Vagina (tissue), 2 donors: ENCODE measurements around the gene EFCAB11.

ENCODE experiments used
- POLR2A ChIP-seq, 2 donors: fragments of 450-650 bp; IDR thresholded peaks; one replicate each; pipeline ENCODE4 v1.6.1; 2017; ENCODE audit warnings: antibody characterized with exemption in 2 of 2, mild to moderate bottlenecking in 2 of 2, moderate library complexity in 2 of 2
- POLR2AphosphoS5 ChIP-seq, 2 donors: sonication (generic); formaldehyde crosslinking; IDR thresholded peaks; one replicate each; pipeline ENCODE4 v1.9.0; 2017; ENCODE audit warnings: antibody characterized with exemption in 2 of 2, mild to moderate bottlenecking in 2 of 2, low read depth in 1 of 2; ENCODE audit not compliant: insufficient read depth in 1 of 2
- TF ChIP-seq, protein P1 (sequence below), 3 experiments: fragments of 450-650 bp in 2 of 3; fragments of 200-600 bp in 1 of 3; sonication (generic) in 1 of 3; IDR thresholded peaks; one replicate each; pipeline ENCODE4 v1.5.1; 2017 to 2019; ENCODE audit warnings: antibody characterized with exemption in 3 of 3, mild to moderate bottlenecking in 2 of 3, moderate library complexity in 2 of 3

DNA sequence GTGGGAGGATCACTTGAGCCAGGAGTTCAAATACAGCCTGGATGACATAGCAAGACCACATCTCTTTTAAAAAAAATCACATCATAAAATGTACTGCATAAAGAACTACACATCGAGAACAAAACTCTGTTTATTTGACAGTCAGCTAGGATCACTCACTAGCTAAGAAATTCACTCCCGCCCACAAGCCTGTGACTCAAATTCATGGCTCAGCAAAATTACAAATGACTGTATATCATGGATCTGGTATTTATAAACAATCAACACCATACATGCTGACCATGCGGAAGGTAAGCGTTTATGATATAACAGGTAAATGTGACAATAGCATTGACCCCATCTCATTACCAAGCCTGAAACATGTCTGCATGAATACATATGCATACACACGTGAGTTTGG is 206.5 kb downstream of the EFCAB11 start:
- TF ChIP-seq, protein P1, sequence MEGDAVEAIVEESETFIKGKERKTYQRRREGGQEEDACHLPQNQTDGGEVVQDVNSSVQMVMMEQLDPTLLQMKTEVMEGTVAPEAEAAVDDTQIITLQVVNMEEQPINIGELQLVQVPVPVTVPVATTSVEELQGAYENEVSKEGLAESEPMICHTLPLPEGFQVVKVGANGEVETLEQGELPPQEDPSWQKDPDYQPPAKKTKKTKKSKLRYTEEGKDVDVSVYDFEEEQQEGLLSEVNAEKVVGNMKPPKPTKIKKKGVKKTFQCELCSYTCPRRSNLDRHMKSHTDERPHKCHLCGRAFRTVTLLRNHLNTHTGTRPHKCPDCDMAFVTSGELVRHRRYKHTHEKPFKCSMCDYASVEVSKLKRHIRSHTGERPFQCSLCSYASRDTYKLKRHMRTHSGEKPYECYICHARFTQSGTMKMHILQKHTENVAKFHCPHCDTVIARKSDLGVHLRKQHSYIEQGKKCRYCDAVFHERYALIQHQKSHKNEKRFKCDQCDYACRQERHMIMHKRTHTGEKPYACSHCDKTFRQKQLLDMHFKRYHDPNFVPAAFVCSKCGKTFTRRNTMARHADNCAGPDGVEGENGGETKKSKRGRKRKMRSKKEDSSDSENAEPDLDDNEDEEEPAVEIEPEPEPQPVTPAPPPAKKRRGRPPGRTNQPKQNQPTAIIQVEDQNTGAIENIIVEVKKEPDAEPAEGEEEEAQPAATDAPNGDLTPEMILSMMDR (IDR thresholded peaks at IDR 0.05): no peak
- TF ChIP-seq POLR2AphosphoS5 (IDR thresholded peaks at IDR 0.05; ENCODE audit: insufficient read depth in 1 of 2, low read depth in 1 of 2): no peak
- no peak for TF ChIP-seq POLR2A (IDR thresholded peaks at IDR 0.05)
